HG02840 (cell line): ENCODE data around the gene COL9A3.

Experiments
- ATAC-seq: cut with Tn5 transposase; IDR thresholded peaks from one replicate; pipeline ENCODE4 v1.9.1; 2021; ENCODE audit warnings: mild to moderate bottlenecking, moderate library complexity, moderate number of reproducible peaks; ENCODE audit not compliant: unreplicated experiment, low FRiP score

Gene COL9A3

GRCh38 chr20:62796699-62797491 is 20.0 kb upstream of the COL9A3 start:
- no peak for ATAC-seq

DNA sequence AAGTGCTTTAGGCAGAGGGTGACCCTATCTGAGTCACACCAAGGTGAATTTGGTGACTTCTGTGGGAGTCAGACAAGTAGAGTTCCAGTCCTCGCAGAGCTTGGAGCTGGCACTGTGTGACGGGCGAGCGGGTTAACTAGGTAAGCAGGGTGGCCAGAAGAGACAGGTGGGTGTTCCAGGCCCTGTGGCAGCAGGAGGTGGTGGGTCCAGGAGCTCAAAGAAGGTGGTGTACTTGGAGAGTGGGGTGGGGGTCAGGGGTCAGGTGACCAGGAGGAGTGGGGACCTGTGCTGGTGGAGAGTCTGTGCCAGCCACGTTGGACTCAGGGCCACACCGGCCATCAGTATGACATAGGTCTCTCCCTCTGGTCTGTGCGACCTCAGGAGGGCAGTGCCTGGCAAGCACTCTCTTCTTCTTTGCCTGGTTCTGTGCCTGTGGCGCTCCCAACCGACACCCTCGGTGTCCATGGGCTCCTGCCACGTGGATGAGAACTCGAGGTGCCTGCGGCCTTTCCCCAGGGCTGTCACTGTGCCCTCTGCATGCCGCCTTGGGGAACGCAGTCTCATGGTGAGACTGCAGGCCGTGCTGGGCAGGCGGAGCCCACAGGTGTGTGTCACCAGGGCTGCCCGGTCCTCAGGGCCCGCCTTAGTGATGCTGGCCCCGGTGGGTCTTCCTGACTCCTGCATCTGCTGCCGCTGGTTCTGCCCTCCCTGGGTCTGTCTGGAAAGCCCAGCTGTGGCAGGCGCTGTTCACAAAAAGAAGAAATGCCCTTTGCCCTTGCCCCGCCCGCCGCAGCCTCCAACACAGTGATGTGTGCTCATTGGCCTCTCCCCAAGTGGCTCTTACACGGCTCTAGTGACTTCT is 18.9 kb upstream of the COL9A3 start:
- no peak for ATAC-seq

GRCh38 chr20:62799036-62799435 is 17.8 kb upstream of the COL9A3 start:
- ATAC-seq = no peak

DNA sequence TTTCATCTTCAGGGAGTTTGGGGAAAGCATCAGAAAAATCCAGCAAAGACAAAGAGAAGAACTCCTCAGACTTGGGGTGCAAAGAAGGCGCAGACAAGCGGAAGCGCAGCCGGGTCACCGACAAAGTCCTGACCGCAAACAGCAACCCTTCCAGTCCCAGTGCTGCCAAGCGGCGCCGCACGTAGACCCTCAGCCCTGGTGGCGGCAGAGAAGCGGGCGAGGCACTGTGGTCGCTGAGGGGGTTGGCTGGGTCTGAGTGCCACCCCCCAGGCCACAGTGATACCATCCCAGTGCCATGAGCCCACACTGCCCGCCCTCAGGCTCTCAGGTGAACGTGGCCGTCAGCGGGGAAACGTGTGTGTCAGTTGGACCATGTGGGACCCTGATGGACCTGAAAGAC is 17.4 kb upstream of the COL9A3 start:
- no peak for ATAC-seq

- no peak for ATAC-seq
Measured at GRCh38 chr20:62799873-62800272, 17.0 kb upstream of the COL9A3 start.

- no peak for ATAC-seq
Measured at GRCh38 chr20:62800314-62801259, 16.3 kb upstream of the COL9A3 start.

GRCh38 chr20:62801284-62802010 is 15.4 kb upstream of the COL9A3 start:
- no peak for ATAC-seq

- no peak for ATAC-seq
Measured at GRCh38 chr20:62802026-62802712, 14.7 kb upstream of the COL9A3 start.

DNA sequence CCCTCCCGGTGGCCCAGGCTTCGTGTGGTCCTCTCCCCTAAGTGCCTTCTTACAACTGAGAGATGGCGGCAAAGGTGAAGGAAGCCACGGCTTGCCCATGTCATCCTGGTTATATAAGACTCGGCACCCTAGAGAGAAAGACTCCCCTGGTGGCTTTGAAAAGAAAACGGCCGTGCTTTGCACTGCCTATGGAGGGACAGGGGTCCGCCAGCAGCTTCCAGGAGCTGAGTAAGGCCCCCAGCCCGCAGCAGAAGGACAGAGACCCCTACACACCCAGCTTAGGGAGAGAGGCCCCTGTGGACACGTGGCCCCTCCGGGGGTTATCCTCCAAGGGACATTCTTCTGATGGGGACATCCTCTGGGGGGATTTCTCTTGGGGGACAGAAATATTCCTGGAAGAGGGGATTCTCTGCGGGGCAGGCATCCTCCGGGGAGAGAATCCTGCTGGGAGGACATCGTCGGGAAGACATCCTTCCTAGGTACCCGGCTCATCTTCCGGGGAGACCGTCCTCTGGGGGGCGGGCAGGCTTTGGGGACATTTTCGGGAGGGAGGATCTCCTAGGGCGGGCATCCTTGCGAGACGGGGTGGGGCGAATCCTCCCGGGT is 12.7 kb upstream of the COL9A3 start:
- ATAC-seq = no peak

DNA sequence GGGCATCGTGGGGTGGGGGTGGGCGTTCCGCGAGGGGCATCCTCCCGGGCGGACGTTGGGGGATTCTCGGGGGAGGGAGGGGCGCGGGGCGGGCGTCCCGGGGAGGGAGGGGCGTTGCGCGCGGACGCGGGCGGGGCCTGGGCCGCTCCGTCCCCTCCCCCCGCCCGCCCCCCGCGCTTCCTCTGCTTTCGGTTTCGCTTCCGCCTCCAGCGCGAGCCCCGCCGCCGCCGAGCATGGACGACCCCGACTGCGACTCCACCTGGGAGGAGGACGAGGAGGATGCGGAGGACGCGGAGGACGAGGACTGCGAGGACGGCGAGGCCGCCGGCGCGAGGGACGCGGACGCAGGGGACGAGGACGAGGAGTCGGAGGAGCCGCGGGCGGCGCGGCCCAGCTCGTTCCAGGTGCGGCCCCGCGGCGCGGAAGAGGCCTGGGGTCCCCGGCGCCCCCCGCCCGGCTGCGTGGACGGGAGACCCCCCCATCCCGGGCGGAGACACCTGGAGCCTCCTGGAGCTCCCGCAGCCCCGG is 12.2 kb upstream of the COL9A3 start, which contains the start of gene OGFR:
Gene OGFR, plus strand, starts transcription at position 209 of the 528 bp plus-strand sequence. Its CDS starts 25 bp downstream, at position 234.
- peak; percentile 52 for ATAC-seq

- peak; percentile 32 for ATAC-seq
Measured at GRCh38 chr20:62805155-62805710, 11.6 kb upstream of the COL9A3 start.

GRCh38 chr20:62805711-62806382 is 11.0 kb upstream of the COL9A3 start:
- no peak for ATAC-seq

- no peak for ATAC-seq
Measured at GRCh38 chr20:62806383-62807050, 10.3 kb upstream of the COL9A3 start.

GRCh38 chr20:62807444-62808210 is 9.2 kb upstream of the COL9A3 start:
- ATAC-seq = no peak

DNA sequence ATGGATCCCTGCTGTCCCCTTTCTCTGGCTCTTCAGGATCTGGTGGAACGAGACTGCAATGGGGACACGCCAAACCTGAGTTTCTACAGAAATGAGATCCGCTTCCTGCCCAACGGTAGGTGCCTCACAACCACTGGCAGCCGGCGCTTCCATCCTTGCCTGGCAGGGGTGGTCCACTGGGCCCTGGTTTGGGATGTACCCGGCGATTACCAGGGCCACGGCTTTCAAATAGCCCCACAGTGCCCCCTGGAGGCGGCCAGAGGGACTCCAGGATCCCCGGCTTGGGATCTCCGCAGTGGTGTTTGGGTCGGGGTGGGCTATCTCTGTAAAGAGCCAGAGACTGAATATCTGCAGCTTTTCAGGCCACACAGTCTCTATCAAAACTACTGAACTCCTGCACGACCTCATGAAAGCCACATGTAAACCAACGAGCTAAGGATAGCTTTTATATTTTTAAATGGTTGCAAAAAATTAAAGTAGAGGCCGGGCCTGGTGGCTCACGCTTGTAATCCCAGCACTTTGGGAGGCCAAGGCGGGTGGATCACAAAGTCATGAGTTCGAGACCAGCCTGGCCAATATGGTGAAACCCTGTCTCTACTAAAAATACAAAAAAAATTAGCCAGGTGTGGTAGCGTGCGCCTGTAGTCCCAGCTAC is 8.5 kb upstream of the COL9A3 start:
- no peak for ATAC-seq
